Hypothalamus (tissue), 51 donors: ENCODE measurements around the gene NACC2.

Experiments used
- DNase-seq, 51 donors: peaks; one replicate each; lab custom pipeline; 2025; lab: John Stamatoyannopoulos, UW

NACC2 gene

DNA sequence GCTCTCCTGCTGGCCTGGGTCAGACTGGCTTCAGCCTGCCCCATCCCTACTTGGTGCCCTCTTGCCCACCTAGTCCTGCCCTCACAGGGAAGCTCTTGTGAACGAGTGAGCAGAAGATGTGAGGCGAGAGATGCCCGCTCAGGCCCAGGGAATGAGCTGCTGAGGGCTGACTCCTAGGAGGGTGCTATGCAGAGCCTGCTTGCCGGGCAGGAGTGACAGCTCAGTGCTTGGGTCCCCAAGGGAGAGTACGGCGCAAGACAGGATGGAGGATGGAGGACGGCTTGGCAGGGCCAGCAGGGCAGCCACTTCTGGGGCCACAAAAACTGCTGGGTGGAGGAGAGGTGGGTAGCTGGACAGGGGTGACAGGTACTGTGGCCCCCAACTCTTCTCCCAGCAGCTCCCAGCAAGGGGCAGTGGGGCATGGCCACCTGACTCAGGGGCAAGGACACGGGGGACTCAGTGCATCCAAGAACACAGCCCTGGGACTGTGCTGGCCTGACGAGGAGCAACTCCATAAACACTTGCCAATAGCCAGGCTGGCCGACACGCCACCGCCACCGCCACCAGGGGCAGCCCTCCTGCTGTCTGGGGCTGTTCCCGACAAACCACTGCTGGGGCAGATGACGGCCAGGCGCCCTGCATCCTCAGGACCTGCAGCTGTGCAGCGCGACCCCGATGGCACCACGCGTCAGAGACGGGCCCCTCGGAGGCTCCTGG lies 78.4 kb downstream of the NACC2 start:
- peak in 1 of 51 donors; percentile 18 for DNase-seq

- DNase-seq = no peak
These were observed 79.2 kb downstream of the NACC2 start for GRCh38 chr9:136015656-136016571.

GRCh38 chr9:136014924-136015633 lies 80.0 kb downstream of the NACC2 start:
- DNase-seq = no peak

DNA sequence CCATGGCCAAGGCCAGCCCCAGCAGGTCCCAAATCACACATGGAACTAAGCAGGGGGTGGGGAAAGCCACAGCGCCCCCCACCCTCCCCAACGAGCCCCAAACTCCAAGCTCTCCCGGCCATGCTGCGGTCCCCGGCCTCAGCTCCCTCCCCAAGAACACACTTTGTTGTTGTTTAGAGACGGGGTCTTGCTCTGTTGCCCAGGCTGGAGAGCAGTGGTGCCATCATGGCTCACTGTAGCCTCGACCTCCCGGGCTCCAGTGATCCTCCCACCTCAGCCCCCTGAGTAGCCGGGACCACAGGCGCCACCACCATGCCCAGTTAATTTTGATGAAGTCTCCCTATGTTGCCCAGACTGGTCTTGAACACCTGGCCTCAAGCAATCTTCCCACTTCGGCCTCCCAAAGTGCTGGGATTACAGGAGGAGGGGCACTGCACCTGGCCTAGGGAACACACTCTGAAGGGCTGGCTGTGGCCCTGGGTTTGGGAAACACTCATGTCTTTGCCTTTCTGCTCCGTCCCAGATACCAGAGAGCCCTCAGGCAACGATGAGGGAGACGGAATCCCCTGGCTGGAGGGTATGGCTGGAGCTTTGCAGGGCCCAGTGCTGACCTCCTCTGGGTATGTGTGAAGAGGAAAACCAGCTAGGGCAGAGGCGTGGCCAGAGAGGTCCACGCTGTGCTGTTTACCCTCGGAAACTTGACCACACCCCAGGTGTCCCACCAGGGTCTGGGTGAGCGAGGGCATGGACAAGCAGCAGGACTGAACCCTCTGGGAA lies 80.8 kb downstream of the NACC2 start:
- DNase-seq = no peak

DNA sequence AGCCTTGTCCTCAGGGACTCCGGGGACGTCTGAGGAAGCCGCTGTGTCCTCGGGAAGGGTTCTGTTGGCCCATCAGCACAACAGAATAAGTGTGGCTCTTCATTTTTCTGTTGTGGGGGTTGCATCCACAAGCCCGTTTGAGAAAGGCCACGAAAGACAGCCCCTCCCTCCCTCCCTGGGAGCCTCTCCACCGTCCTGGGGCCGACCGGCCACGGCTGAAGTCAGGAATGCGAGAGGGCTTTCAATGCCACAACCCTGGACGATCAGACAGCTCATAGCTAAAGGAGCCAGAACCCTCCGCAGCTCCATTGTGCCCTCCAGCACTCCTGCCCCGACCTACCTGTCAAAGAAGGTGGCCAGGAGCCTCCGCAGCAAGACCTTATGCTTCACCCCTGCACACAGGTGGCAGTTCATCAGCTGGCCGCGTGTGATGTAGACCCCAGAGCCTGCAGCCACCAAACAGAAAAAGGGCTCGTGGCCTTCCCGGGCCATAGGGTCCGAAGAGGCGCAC lies 81.5 kb downstream of the NACC2 start:
- no peak for DNase-seq

- DNase-seq = no peak
These were observed 82.0 kb downstream of the NACC2 start for GRCh38 chr9:136013116-136013515.

DNA sequence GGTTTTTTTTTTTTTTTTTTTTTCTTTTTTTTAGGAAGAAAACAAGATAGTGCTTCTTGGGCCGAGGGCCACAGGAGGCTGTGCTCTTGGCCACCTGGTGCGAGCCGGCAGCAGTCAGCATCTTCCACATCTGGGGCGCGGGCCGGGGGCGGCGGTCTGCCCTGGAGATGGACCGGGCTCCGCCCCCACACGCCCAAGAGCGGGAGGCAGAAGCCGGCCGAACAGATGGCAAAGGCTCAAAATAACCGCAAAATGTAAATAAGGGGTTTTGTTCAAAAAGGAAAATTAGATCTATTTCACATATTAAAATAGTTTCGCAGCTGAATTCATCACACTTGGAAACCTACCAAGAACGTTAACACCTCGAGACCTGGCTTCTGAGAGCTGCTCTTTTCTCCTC lies 82.4 kb downstream of the NACC2 start:
- no peak for DNase-seq

GRCh38 chr9:136011703-136012496 lies 83.2 kb downstream of the NACC2 start:
- DNase-seq = peak in 38 of 51 donors; percentile 19 to 85 (median 44)

DNA sequence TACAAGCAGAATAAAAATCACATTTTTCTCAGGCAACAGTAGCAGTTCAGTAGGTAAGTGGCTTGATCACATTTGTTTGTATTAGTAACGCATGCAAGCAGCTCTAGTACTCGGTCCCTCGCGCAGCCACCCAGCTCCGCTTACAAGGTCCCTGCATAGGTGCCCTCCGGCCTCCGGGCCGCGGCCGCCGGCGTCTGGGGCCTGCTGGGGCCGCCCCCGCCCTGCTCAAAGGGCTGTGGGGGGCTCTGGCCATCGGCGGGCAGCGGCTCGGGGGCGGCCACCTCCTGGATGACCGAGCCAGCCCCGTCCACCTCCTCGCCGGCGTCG lies 83.8 kb downstream of the NACC2 start:
- DNase-seq = no peak

DNA sequence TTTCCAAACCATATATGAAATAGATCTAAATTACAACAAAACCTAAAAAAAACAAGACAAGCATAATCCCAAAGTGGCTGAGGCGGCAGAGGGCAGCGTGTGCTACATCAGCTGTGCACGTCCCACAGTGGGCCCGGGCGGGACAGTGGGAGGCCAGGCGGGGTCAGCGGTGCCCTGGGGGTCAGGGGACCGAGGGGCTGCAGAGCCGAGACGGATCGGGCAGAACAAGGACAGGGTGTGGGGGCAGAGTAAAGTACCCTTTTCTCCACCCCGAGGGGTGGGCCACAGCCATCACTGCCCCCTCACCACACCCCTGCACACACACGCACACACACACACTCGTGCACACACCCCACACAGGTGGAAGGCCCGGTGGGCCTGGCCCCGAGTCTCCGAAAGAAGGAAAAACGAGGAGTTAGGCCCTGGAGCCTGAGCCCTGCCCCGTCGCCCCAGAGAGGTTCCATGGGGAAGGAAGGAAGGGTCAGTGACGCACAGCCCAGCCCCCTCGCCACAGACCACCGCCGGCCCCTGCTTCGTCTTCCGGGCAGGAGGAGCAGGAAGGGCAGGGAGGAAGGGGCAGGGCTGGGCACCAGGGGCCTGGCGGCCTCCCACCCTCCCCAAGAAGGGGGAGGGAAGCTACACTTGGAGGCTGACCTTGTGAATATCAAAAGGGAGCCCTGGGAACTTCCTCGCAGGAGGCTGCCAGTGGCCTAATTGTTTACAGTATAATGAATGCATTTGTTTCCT lies 84.3 kb downstream of the NACC2 start:
- no peak for DNase-seq

GRCh38 chr9:136010176-136010575 lies 84.9 kb downstream of the NACC2 start:
- DNase-seq = no peak

- no peak for DNase-seq
These were observed 85.6 kb downstream of the NACC2 start for GRCh38 chr9:136009516-136009915.

DNA sequence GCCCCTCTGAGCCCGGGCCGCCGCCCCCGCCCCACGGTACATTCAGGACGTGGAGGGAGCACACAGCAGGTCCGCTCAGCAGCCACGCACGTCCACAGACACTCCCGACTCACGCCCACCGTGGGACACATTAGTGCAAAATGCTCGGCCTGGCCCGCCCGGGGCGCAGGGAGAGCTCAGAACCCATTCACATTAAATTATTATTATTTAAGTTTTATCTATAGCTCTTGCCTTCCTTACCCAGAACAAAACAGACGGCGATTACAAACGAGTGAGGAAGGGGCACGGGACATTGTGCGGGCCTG lies 86.4 kb downstream of the NACC2 start:
- no peak for DNase-seq

DNA sequence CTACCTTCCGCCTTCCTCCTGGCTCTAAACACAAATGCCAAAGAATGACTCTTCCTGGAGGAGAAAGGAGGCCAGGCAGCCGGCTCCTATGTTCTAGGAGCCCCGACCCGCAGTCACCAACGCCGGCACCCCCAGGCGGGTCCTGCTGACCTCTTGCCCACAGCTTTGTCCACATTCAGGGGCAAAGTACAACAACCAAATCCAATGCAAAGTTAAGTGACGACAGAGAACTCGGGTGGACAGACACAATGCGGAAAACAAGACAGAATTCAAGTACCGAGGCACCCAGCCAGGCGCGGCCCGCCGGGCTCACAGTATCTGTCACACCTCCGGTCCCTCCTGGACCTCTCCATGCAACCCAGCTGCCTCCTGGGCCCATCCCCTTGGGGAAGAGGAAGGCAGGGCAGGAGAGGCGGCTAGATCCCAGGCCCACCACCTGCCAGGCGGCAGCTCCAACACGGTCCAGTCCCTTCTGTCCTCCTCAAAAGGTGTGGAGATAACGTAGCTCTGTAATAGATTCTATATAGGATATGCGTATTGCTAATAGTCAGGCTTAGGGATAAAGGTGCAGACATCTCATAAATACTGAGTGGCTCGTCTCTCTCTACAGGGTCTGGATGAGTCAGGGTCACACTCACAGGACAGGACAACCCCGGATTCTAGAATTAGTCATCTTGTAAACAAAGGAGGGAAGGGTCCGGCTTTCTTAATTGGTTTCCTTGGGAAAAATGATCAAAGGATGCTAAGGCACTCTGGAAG lies 87.0 kb downstream of the NACC2 start:
- no peak for DNase-seq

DNA sequence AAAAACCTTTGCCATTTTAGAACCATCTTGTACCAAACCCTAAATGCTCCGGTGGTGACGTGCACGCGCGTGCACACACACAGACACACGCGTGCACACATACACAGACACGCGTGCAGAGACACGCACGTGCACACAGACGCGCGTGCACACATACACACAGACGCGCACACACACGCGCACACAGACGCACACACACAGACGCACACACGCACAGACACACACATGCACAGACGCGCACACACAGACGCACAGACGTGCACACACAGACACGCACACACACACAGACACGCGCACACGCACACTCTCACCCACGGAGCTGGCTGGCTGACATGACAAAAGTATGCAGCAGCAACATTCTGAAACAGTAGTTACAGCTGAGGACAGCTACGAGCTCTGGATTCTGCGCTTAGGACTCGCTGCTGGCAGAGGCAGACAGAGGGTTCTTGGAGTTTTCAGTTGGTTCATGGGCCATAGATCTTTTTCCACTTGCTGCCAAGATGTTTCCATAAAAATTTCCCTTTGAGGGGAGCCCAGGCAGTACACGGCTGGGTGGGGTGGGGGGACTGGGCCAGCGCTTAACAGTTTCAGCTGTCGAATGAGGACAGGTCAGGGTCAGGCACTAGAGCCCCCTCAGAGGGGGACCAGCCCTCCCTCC lies 87.7 kb downstream of the NACC2 start:
- DNase-seq = no peak

GRCh38 chr9:136006169-136006568 lies 88.9 kb downstream of the NACC2 start:
- no peak for DNase-seq

DNA sequence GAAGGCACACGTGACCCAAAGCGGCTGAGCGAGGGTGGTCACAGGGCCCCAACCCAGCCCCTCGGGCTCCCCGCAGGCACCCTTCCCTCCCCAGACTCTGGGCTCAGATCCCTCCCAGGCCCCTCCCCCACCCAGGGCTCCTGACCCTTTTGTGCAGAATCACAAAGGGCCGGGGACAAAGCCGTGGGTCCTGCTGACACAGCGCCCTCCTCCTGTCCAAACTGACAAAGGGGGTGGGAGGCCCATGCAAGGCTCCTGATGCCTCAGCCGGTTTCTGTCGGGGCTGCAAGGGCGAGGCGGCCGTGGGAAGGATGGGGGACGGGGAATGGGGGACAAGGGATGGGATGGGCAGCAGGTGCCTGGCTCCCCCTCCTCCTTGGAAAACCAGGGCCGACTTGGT lies 90.4 kb downstream of the NACC2 start:
- no peak for DNase-seq

DNA sequence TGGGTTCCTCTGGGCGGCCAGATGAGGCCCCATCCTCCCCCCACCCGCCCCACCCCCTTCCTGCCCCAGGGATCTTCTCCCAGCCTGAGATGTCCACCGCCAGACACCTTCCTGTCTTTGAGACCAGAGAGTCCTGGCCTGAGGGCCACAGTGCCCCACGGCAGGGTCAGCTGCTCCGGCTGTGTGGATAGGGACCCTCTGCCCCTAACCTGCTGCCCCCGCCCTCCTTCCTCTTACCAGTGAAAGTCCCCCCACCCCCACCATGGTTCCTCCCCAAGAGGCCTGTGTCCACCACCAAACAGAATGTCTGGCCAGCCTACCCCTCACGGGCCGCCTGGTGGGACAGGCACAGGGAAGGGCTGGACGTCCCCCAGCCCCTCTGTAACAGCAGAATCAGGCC lies 90.9 kb downstream of the NACC2 start:
- no peak for DNase-seq
